GM18858 (cell line): ENCODE measurements around the gene FCAMR.

Experiments
- ATAC-seq: cut with Tn5 transposase; IDR thresholded peaks from one replicate; pipeline ENCODE4 v1.9.1; 2021; ENCODE audit not compliant: unreplicated experiment

The FCAMR gene

DNA sequence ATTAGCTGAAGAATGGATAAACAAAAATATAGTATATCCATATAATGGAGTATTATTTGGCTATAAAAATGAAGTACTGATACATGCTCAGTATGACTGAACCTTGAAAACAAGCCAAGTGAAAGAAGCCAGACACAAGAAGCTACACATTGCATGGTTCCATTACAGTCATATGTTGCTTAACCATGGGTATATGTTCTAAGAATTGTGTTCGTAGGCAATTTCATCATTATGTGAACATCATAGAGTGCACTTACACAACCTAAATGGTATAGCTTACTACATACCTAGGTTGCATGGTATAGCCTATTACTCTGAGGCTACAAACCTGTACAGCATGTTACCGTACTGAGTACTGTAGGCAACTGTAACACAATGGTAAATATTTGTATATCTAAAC, 28.6 kb upstream of the FCAMR start:
- no peak for ATAC-seq

DNA sequence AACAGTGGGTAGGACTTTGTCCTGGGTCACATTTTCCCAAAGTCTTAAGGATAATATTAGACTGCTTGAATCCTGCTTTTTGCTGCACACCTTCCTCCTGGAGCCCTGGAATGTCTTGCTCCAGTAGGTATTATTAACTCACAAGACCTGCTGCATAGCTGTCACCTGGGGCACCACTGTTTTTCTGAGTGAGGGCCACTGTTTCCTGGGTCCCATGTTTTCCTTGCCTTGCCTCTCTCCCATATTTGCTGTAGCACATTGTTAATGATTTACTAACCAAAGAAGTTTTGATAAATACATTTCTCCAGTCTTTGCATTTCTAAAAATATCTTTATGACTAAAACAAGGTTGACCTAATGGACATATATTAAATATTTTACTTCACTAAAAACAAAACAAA, 22.5 kb upstream of the FCAMR start:
- no peak for ATAC-seq

DNA sequence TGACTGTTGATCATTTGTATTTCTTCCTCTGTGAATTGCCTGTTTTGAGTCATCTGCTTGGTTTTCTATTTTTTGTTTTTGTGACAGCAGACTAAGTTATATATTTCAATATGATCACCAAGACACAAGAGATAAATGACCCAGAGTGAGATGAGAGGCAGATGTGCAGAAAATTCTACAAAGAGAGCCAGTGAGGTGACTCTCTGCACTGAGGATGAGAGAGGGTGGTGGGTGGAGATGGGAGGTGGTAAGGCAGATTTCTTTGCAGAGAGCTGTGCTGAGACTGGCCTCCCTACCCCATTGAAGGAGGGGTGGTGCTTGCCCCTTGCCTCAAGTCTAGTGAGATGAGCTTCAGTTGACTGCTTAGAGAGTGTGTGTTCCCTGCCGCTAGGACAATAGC, 17.6 kb upstream of the FCAMR start:
- no peak for ATAC-seq

DNA sequence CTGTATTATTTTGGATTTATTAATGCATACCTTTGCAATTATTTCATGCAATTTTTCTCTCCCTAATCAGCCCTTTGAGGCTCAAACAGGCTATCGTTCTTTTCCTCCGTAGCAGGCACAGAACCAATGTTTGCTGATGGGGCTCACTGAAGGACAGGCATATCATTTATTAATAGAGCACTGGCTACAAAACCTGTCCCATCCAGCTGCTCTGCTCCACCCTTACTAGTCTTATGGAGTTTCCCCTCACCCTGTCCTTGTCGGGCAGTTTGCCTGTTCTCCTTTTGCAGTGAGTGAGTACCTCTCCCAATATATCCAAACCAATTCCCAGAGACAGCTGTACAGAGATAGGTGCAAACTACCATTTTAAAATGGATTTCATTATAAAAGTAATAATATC, 16.6 kb upstream of the FCAMR start:
- no peak for ATAC-seq

DNA sequence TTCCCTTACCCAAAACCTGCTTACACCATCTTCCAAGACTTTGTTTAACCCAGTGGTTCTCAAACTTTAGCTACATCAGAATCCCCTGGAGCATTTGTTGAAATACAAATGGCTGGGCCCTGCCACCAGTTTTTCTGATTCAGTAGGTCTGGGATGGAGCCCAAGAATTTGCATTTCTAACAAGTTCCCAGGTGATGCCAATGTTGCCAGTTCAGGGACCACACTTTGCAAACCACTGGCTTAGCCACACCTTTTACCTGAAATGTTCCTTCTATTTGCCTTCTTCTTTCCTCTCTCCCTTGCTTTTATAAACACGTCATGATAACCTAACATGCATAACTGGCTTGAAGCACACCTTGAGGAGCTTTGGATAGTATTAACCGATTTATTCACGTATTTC, 16.1 kb upstream of the FCAMR start:
- no peak for ATAC-seq

DNA sequence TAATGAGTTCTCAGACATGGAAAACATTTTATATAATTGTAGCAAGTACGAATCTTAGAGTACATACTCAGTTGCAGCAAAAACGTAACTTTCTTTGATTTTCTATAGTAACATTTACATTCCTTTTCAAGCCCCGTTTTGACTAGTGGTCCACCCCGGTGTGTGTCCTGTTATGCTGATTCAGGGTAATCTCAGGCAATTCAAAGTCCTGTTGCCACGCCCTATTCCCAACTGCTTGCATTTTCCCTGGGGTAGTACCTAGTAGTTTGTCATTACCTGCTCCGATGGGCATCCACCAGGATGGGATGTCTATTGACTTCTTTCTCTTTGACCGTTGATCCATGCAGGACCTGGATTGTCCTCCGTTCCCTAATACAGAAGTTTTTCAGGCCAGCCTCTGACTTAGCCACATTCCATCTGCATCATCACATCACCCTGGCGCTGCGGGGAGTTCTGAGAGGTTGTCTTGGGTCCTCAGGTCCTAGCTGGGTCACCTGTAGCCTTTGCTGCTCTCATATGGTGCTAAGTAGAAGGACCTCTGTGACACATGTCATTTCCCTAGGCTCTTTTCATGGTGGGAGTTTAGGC, 15.0 kb upstream of the FCAMR start:
- ATAC-seq: no peak

DNA sequence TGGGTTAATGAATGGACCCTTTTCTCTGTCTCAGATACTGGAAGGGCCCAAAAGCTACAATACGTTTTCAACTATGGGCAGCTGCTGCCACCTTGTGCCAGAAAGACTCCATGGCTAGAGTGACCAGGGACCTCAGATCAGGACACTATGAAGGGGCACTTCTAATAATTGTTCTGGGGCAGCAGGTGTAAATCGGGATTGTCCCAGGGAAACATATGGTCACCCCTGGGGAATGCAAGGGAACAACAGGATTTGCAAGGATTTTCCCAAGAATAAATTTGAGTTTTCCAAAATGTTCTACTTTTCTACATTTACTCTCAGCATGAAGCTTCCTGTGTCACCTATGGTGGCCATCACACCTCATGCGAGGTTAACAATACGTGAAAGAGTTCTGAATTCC, 12.0 kb upstream of the FCAMR start:
- no peak for ATAC-seq

DNA sequence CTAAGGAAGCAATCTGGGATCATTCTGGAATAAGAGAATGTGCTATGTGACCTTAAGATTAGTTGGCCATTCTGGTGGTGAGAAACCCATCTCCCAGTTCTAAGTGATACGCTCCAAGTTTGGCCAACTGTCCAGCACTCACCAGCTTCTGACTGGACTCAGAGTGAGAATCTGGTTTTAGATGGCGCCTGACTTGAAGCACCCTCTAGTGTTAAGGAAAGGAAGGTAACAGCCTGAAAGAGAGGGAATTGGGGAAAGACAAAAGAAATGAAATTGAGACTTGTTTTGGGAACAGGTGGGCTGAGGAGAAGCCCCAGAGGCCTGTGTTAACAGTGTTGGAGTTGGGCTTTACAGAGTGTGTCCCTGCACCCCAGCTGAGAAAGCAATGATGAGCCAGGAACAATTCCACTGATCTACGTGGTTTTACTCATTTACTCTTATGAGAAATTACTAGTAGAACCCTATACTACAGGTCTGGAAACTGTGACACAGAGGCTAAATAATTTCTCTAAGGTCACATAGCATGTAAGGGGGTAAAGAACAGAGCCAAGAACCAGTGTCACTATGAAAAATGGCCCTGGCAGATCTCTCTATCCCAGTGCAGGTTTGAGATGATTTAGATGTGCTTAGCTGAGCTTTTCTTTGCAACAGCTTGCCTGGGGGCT, 9.3 kb upstream of the FCAMR start:
- no peak for ATAC-seq

DNA sequence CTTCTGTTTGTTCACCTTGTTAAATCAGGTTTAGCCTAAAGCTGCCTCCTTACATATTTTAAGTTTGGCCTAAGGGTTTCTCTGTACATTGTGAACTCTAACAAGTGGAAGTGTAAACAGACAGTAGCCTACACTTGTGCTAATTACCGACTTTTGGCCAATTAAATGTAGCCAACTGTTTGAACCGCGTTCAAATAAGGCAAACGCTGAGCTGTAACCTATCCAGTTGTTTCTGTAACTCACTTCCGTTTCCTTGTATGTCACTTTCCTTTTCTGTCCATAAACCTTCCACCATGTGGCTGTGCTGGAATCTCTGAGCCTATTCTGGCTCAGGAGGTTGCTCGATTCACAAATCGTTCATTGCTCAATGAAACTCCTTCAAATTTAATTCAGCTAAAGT, 8.0 kb upstream of the FCAMR start:
- ATAC-seq: no peak

DNA sequence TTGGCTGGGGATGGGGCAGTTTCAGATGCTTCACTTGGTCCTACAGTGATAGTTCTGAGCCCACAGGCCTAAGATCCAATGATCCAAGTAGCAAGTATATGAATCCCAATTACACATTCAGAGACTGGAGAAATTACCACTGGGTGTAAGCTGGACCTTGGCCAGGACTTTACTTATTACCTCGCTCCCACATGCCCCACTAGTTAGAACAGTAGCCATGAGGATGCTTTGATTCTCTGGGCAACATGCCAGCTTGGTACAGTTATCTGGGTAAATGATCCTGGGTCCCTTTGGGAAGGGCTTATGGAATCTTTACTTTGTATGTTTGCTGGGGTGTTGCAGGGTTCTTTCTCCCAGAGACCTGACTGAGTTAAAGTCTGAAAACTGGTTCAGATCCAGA, 5.0 kb upstream of the FCAMR start:
- ATAC-seq: no peak

DNA sequence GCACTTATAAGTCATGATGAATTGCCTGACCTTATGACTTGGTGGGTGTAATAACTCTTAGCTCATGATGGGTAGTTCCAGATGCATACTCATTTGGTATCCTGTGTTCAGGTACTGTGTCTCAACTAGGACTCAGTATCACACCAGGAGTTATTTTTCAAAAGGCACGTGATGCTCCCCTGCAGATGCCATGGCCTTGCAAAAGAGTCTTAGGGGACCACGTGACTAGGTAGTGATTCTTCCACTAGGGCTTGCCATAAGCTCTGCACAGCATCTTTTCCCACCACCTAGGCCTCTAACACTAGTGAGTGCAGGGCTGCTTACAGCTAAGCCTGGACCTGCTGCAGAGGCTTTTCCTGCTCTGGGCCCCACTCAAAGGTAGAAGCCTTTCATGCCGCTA, 3.9 kb upstream of the FCAMR start:
- no peak for ATAC-seq

DNA sequence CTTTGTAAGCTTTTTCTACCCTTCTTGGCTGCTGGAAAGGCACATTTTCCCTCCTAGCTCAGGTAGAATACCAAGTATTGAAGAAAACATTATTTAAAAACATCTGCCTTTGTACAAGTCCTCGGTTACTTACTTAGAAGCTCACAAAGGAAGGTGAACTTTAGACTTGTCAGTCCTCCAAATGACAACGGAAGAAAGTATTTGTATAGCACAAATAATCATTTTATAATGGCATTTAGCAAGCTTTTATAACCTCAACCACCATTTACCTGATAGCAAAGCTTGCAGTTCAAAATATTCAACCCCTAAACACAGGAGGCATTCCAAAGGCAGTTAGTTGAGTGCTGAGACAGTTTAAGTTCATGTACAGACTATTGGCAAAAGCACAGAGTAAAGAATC, 2.5 kb upstream of the FCAMR start:
- no peak for ATAC-seq

DNA sequence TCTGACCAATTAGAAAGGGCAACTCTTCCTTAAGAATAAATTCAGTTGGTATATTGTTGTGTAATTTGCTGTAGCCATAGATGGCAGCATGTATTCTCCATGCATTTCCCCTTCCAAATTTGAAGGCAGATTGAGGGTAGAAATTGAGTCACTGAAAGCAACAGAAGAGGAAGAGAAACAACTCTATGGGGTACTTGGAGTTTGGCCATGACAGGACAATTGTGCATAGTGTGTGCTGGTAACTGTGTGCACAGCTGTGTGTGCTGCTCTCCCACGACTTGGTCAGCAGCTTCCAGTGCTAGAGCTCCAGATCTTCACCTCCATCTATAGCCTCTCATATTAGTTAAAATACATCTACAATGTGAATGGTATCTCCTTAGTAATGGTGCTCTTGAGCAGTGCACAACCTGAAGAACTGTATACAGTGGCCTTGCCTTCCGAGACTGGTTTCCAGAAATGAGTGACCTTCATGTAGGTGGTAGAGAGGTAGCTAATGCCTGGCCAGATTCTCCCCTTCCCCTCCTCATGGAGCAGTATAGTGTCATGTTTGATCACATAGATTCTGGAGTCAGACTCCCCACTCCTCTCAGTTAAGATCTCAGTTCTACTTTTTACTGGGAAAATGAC, 882 bp upstream of the FCAMR start:
- peak; percentile 58 for ATAC-seq

DNA sequence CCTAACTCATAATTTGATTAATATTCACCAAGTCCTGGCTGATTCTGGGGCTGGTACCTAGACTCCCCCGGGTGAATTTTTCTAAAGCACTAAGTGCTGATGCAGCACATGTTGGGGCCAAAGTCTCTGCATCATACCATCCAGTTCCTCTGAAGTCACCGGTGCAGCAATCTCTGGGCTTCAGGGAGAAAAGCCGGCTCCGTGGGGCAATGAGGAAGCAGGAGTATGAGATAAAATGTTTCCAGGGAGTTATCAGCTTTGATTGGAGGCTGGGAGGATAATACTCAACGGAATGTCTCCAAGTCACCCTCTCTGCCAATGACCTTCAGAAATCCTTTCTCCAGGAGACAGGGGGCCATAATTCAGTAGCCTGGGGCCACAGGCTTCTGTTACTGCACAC, 1.2 kb downstream of the FCAMR start:
- no peak for ATAC-seq

DNA sequence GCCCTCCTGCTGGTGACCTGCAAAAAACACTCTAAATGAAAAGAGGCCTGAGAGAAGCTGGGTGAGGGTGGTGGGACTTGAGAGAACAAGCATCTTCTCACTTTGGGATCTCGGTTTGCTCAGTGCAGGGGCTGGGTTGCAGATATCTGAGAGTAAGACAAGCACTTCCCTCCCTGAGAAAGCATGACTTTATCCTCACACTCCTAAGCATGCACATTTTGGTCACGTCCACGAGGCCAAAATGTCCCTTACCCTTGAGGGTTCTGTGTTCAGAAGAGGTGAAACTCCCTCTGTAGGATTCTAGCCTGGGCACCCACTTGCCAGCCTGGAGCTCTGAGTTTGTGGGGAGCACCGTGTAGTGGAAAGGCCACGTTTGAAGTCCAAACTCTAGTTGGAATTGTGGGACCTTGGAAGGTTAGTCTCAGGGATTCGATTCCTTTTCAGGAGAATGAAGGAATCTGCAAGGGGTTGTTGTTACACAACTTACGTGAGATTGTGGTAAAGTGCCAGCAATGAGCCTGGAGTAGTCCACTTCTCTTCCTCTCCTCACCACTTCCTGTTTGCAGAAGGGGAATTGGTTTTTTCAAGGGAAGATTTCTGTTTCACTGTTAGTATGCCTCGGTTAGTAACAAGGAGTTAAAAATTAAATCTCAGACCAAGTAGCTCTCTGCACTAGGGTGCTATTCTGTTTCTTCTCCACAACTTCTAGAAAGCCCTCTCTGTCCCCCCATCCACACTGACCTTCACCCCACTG, 3.0 kb downstream of the FCAMR start:
- ATAC-seq: no peak

DNA sequence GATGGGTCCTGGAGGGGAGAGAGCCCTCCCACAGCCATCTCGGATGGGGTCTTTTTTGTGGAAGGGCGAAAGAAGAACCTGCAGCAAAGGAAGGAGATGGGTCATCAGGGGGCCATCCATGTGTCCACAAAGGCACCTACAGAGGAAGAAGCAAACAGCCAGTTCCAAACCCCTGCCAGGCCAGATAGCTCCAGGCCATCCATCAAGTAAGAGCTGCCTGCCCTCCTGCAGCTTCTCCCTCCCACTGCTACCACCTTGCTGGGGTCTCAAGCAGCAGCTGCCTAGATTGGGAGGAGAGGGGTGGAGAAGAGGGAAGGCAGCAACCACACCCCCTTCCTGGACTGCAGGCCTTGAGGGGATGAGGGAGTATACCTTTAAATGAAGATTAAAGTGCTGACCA, 4.5 kb downstream of the FCAMR start:
- ATAC-seq: no peak

DNA sequence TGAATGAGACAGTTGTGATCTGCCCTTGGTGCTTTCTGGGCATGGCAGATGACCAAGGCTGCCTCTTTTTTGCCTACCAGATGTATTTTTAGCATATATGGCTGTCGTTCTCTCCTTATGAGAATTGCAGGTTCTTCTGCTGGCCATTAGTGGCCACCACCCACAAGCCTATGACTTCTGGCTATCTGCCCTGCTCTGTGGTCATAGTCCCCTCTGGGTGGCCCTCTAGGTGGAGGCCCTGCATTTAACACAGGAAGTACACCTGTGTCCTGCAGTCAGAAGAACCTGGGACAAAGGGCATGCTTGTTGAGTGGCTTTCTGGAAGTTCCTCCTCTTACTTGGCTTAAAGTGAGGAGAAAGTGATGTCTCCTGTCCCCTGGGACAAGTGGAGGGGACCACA, 6.5 kb downstream of the FCAMR start:
- ATAC-seq: no peak

DNA sequence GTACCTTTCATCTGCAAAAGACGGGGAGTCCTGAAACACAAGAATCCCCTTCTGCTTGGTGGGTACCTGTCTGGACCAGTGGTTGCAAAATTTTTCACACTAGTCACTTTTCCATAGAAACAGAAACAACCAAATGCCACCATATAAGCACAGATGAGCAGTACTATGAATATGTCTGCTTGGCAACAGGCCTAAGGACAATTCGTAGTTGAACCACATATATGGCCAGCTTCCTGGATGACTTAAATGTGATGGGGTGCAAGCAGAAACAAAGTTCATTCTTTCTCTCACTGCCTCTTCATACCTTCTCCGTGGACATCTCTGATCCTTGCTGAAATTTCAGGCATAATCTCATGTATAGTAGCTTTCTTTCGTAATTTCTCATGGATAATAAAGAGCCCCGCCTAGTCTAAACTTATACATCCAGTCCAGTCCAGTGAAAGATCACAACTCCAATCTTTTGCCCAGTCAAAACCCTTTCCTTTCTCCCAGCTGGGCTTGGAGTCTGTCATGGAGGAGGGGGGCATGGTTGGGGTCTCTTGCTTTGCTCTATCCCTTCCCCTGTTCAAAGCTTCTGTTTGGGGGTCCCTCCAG, 7.0 kb downstream of the FCAMR start:
- ATAC-seq: no peak

DNA sequence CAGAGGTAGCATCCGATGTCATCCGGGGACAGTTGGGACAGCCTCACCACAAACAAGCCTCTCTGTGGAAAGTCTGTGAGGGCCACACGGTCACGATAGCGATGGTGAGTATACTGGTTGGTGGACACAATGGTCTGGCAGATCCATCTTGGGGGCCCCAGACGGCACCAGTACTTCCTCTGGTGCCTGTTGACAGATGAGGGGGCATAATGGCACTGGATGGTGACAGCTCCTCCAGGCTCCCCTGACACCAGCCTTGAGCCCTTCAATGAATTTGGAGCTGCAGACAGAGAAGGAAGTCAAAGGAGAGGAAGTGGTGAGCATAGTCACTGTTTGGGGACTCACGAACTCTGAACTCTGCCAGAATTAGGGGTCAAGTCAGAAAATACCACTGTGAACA, 8.0 kb downstream of the FCAMR start:
- ATAC-seq: no peak

DNA sequence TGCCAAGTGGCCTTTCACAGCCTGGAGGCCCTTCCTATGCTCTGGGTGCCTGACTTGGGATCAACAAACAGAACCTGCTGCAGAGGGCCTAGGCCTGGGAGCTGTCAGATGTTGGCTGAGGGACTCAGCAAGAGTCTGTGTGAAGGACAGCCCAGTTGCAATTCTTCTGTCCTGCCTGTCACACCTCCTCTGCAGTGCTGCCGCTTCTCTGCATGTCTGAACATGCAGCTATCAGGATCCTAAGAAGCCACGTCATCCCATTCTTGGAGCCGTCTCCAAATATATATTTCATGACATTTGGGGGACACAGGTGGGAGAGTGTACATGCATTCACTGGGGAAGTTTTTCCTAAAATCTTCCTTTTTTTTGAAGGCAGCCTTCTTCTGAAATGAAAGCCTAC, 8.6 kb downstream of the FCAMR start:
- ATAC-seq: no peak

DNA sequence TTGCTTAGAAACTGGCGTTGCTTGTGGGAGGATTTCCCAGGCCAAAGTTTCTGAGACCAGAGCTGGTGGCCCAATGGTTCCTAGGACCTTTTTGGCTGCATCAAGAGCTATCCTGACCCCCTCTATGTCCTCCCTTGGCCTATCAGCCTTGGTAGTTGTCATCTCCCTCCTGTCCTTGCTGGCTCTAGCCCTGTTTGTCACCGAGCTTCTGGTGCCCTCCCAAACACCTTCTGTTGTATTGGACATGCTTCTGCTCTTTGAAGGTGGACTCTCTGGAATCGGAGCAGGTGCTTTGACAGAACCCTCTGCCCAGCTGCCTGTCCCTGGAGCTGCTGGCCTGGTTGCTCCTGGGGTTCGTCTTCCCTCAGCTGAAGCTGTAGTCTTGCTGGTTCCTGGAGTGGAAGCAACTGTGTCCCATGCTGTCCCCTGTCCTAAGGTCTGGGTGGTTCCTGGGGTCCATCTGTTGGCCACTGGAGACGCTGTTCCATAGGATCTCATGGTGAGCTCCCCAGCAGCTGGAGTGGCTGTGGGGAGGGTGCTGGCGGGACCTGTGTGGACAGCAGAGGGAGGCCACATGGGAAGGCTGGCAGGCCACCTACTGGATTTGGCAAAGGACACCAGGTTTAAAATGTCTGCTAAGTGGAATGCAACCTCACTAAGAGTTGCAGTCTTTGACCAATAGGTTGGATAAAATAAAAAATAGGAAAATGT, 9.4 kb downstream of the FCAMR start:
- no peak for ATAC-seq
